K562 (cell line): Measurements from ENCODE around the gene FRAT2. TPM values are rescaled to one million over a fixed set of nuclear protein-coding genes. Genes with fewer than 3 reads are reported as not detected.
A peak's percentile ranks its signal among the peaks of the same experiment; 100 is the strongest.

ENCODE experiments used
- ELF1 ChIP-seq: fragments of 200-800 bp; sonication (Bioruptor generic); IDR thresholded peaks from 2 replicates; pipeline ENCODE4 v1.6.1; 2016; ENCODE audit warnings: missing genetic modification characterization, missing compliant biosample characterization
- ESRRA ChIP-seq: fragments of 450-650 bp; IDR thresholded peaks from 2 replicates; pipeline ENCODE4 v1.6.1; 2014; ENCODE audit warnings: low read depth, mild to moderate bottlenecking, moderate library complexity, borderline replicate concordance
- FOSL1 ChIP-seq: fragments of 200-800 bp; sonication (Bioruptor generic); conservative IDR thresholded peaks from 2 replicates; pipeline ENCODE4 v1.6.1; 2016; ENCODE audit warnings: missing genetic modification characterization, missing compliant biosample characterization
- FOXJ2 ChIP-seq: fragments of 200-800 bp; sonication (Bioruptor generic); IDR thresholded peaks from 2 replicates; pipeline ENCODE4 v1.6.1; 2016; ENCODE audit warnings: missing genetic modification characterization, missing compliant biosample characterization
- FOXP1 ChIP-seq: sonication (generic); formaldehyde crosslinking; IDR thresholded peaks from 2 replicates; pipeline ENCODE4 v1.8.0; 2022; ENCODE audit warnings: mild to moderate bottlenecking, missing genetic modification reagents
- HDAC1 ChIP-seq, 2 experiments: fragments of 450-650 bp; IDR thresholded peaks; 2 replicates each; pipeline ENCODE4 v1.6.1; 2016 to 2017; ENCODE audit warnings: inconsistent platforms in 1 of 2, mild to moderate bottlenecking in 1 of 2, moderate library complexity in 1 of 2
- IRF2 ChIP-seq: sonication (generic); formaldehyde crosslinking; IDR thresholded peaks from 2 replicates; pipeline ENCODE4 v1.8.1; 2022; ENCODE audit warnings: mild to moderate bottlenecking, missing genetic modification reagents
- KDM2B ChIP-seq: fragments of 250-450 bp; sonication (Bioruptor Pico); IDR thresholded peaks from 2 replicates; pipeline ENCODE4 v1.8.0; 2021; ENCODE audit warnings: mild to moderate bottlenecking, moderate library complexity
- MAFK ChIP-seq: IDR thresholded peaks from 2 replicates; pipeline ENCODE4 v1.6.1; 2011; ENCODE audit warnings: low read length, improper control_type of control experiment
- MTF1 ChIP-seq: fragments of 250-450 bp; sonication (Bioruptor Pico); IDR thresholded peaks from 2 replicates; pipeline ENCODE4 v1.9.0; 2021; ENCODE audit warnings: moderate library complexity, mild to moderate bottlenecking, inconsistent platforms, borderline replicate concordance
- NBN ChIP-seq: fragments of 450-650 bp; IDR thresholded peaks from 2 replicates; pipeline ENCODE4 v1.6.1; 2016; ENCODE audit warnings: low read depth, mild to moderate bottlenecking
- POLR2AphosphoS5 ChIP-seq: IDR thresholded peaks from 2 replicates; pipeline ENCODE4 v1.6.1; 2011; ENCODE audit warnings: mild to moderate bottlenecking, low read depth, low read length, moderate library complexity; ENCODE audit not compliant: control insufficient read depth, insufficient read depth
- POLR2H ChIP-seq: IDR thresholded peaks from 2 replicates; pipeline ENCODE4 v1.6.1; 2016; ENCODE audit warnings: missing genetic modification characterization, low read depth, mild to moderate bottlenecking, control low read depth, missing compliant biosample characterization, moderate library complexity
- SAP30 ChIP-seq: fragments of 200-600 bp; sonication (generic); IDR thresholded peaks from 2 replicates; pipeline ENCODE4 v1.6.1; 2012; ENCODE audit warnings: borderline replicate concordance, low read depth, mild to moderate bottlenecking, moderate library complexity, low read length, control low read depth, inconsistent platforms; ENCODE audit not compliant: insufficient read depth, poor library complexity, severe bottlenecking
- SIN3B ChIP-seq: fragments of 450-650 bp; IDR thresholded peaks from 2 replicates; pipeline ENCODE4 v1.6.1; 2017; ENCODE audit warnings: low read depth, mild to moderate bottlenecking, moderate library complexity
- SP1 ChIP-seq: sonication (generic); formaldehyde crosslinking; IDR thresholded peaks from 2 replicates; pipeline ENCODE4 v1.8.1; 2022; ENCODE audit warnings: mild to moderate bottlenecking, missing genetic modification reagents
- TGIF2 ChIP-seq: sonication (generic); formaldehyde crosslinking; IDR thresholded peaks from 2 replicates; pipeline ENCODE4 v1.8.1; 2022; ENCODE audit warnings: mild to moderate bottlenecking, missing genetic modification reagents, moderate library complexity
- ZBTB17 ChIP-seq: fragments of 450-650 bp; formaldehyde crosslinking; IDR thresholded peaks from 2 replicates; pipeline ENCODE4 v1.4.0; 2020; ENCODE audit warnings: mild to moderate bottlenecking
- ZNF584 ChIP-seq: fragments of 200-800 bp; sonication (Bioruptor generic); IDR thresholded peaks from 2 replicates; pipeline ENCODE4 v1.6.1; 2016; ENCODE audit warnings: low read depth, mild to moderate bottlenecking, missing genetic modification characterization, missing compliant biosample characterization
- ZNF766 ChIP-seq: fragments of 200-800 bp; sonication (Bioruptor generic); conservative IDR thresholded peaks from 2 replicates; pipeline ENCODE4 v1.6.1; 2016; ENCODE audit warnings: missing genetic modification characterization, missing compliant biosample characterization
- ZNF780A ChIP-seq: fragments of 250-450 bp; sonication (Bioruptor Pico); IDR thresholded peaks from 2 replicates; pipeline ENCODE4 v1.5.0; 2021; ENCODE audit warnings: mild to moderate bottlenecking
- polyA plus RNA-seq, 8 experiments: library from polyadenylated mRNA; depleted of rRNA in 4 of 8; stranded (reverse) in 5 of 8; unstranded in 3 of 8; fragments of >200 nt; fragmentation: Nextera tagmentation in 2 of 8; fragmentation: Illumina TruSeq in 1 of 8; extraction: Ambion mirVana in 2 of 8; extraction: Trizol in 1 of 8; gene quantifications; 2 replicates each; pipeline versions ENCODE4 v1.2.1 to v1.2.3, GENCODE V29; 2011 to 2014; ENCODE audit warnings: inconsistent platforms in 1 of 8, missing spikeins in 1 of 8
- total RNA-seq, 7 experiments: library from RNA; depleted of rRNA in 6 of 7; stranded (reverse); fragments of >200 nt in 6 of 7; fragmentation: Illumina TruSeq in 2 of 7; extraction: Trizol in 2 of 7; gene quantifications; 2 replicates each; pipeline versions ENCODE4 v1.2.1 to v1.2.3, GENCODE V29; 2011 to 2021; ENCODE audit warnings: low replicate concordance in 1 of 7
- TF ChIP-seq, protein P1 (sequence below): fragments of 200-800 bp; sonication (Bioruptor generic); IDR thresholded peaks from 2 replicates; pipeline ENCODE4 v1.6.1; 2017; ENCODE audit warnings: missing genetic modification characterization, missing compliant biosample characterization
- TF ChIP-seq, protein P2 (sequence below): fragments of 450-650 bp; IDR thresholded peaks from 2 replicates; pipeline ENCODE4 v1.6.1; 2016; ENCODE audit warnings: missing biosample characterization, missing genetic modification characterization
- TF ChIP-seq, protein P3 (sequence below), 2 experiments: fragments of 450-650 bp; conservative IDR thresholded peaks; 2 replicates each; pipeline ENCODE4 v1.6.1; 2017; ENCODE audit warnings: mild to moderate bottlenecking in 2 of 2, moderate library complexity in 2 of 2

Gene FRAT2
- total and polyA plus RNA-seq, 9 of the 15 experiments (the other 6 are each of a cell fraction or from before 2014, with no cell fraction given) = 4.3 to 31.7 (median 19.5) TPM

DNA sequence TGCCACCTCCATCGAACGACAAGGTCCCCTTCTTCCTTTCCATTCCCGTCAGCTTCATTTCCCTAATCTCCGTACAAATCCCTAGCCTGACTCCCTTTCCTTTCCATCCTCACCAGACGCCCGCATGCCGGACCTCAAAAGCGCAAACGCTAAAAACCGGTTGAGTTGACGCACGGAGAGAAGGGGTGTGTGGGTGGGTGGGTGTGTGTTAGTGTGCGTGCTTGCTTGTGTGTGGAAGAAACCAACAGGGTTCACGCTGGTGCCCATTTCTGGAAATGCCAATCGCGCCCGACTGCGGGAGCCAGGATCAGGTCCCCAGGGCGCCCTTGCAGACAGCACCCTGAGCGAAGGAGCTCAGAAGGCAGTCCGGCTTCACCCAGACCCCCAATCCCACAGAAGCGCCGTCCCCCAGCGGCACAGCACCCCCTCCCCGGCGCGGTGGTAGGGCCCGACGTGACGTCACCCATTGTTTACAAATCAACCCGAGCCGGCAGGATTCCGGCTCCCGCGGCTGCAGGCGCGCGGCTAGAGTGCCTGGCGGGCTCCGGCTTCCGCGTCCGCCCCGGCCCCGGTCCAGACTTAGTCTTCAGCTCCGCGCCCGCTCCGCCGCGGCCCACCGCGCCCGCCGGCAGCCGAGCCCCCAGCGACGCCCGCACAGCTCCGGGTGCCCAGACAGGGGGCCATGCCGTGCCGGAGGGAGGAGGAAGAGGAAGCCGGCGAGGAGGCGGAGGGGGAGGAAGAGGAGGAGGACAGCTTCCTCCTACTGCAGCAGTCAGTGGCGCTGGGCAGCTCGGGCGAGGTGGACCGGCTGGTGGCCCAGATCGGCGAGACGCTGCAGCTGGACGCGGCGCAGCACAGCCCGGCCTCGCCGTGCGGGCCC is 15.5 kb downstream of the FRAT2 start, which contains the start of gene FRAT1 (continued):
- TF ChIP-seq, protein P1, sequence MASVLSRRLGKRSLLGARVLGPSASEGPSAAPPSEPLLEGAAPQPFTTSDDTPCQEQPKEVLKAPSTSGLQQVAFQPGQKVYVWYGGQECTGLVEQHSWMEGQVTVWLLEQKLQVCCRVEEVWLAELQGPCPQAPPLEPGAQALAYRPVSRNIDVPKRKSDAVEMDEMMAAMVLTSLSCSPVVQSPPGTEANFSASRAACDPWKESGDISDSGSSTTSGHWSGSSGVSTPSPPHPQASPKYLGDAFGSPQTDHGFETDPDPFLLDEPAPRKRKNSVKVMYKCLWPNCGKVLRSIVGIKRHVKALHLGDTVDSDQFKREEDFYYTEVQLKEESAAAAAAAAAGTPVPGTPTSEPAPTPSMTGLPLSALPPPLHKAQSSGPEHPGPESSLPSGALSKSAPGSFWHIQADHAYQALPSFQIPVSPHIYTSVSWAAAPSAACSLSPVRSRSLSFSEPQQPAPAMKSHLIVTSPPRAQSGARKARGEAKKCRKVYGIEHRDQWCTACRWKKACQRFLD (CRISPR knock-in tag) = peak; percentile 89
- TF ChIP-seq NBN (0 out of 2 replicates have a peak, but pooled peaks have one; percentile 73), SAP30 (peak; percentile 68), SIN3B (0 out of 2 replicates have a peak, but pooled peaks have one; percentile 43), POLR2AphosphoS5 (0 out of 2 replicates have a peak, but pooled peaks have one; percentile 11), FOSL1 (tag) (peak; percentile 66), ZBTB17 (CRISPR knock-in tag) (peak; percentile 90), ZNF584 (CRISPR knock-in tag) (no peak), HDAC1 (IDR thresholded peaks at IDR 0.05) (peak in 1 of 2 experiments; percentile 60; a peak in 2 of 4 replicates), TGIF2 (CRISPR knock-in tag) (no peak), MAFK (no peak), SP1 (CRISPR knock-in tag) (peak; percentile 49; the same call in 1 of the 2 replicates), KDM2B (CRISPR knock-in tag) (no peak; the same call in 1 of the 2 replicates), FOXP1 (peak; percentile 65; the same call in 1 of the 2 replicates), ELF1 (peak; percentile 70), POLR2H (tag) (no peak), ESRRA (0 out of 2 replicates have a peak, but pooled peaks have one; percentile 14), FOXJ2 (tag) (0 out of 2 replicates have a peak, but pooled peaks have one; percentile 59), ZNF780A (no peak), MTF1 (CRISPR knock-in tag) (no peak), IRF2 (peak; percentile 23; the same call in 1 of the 2 replicates), ZNF766 (peak; percentile 19; the same call in 1 of the 2 replicates)
- TF ChIP-seq, protein P2, sequence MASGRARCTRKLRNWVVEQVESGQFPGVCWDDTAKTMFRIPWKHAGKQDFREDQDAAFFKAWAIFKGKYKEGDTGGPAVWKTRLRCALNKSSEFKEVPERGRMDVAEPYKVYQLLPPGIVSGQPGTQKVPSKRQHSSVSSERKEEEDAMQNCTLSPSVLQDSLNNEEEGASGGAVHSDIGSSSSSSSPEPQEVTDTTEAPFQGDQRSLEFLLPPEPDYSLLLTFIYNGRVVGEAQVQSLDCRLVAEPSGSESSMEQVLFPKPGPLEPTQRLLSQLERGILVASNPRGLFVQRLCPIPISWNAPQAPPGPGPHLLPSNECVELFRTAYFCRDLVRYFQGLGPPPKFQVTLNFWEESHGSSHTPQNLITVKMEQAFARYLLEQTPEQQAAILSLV (tag) = no peak
- TF ChIP-seq, protein P3, sequence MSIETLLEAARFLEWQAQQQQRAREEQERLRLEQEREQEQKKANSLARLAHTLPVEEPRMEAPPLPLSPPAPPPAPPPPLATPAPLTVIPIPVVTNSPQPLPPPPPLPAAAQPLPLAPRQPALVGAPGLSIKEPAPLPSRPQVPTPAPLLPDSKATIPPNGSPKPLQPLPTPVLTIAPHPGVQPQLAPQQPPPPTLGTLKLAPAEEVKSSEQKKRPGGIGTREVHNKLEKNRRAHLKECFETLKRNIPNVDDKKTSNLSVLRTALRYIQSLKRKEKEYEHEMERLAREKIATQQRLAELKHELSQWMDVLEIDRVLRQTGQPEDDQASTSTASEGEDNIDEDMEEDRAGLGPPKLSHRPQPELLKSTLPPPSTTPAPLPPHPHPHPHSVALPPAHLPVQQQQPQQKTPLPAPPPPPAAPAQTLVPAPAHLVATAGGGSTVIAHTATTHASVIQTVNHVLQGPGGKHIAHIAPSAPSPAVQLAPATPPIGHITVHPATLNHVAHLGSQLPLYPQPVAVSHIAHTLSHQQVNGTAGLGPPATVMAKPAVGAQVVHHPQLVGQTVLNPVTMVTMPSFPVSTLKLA (conservative IDR thresholded peaks at IDR 0.05) = peak; percentile 93 to 98
